ENCODE results near the gene MTMR11. TPM values are rescaled to one million over a fixed set of nuclear protein-coding genes. Genes with fewer than 3 reads are reported as not detected.

MTMR11 gene
- total RNA-seq, 2 experiments from 2014 or later, result 0.49 to 0.70 TPM

GRCh38 chr1:149933208-149933607, 3.5 kb downstream of the MTMR11 start:
- Histone ChIP-seq H3K4me1 (ENCODE audit: insufficient read depth, low read length) (peaks cover 14% of the 10 kb centered on the region), H3K36me3 (ENCODE audit: insufficient read depth, low read length) (no peaks in the 10 kb centered on the region), H3K4me3 (ENCODE audit: low read length) (no peak overlapping the region), H3K27ac (ENCODE audit: low read depth in 1 of 2, low read length in 2 of 2) (no peak overlapping the region), H3K9me3 (ENCODE audit: control insufficient read depth in 1 of 2, insufficient read depth in 1 of 2, low read length in 2 of 2) (no peaks in the 10 kb centered on the region), H3K27me3 (ENCODE audit: control insufficient read depth in 1 of 2, insufficient read depth in 2 of 2, low read length in 2 of 2) (no peaks in the 10 kb centered on the region)
- Mint-ChIP-seq H3K36me3 (ENCODE audit: low read depth) (peaks cover 3% of the 10 kb centered on the region), H3K27ac (no peak overlapping the region), H3K4me3 (no peak overlapping the region), H3K4me1 (ENCODE audit: low read depth) (peaks cover 23% of the 10 kb centered on the region), H3K27me3 (peaks cover 8% of the 10 kb centered on the region), H3K9me3 (no peaks in the 10 kb centered on the region)
- ChIA-PET CTCF (no interaction called here), POLR2A (interaction anchor here (3.4 kb wide), 1 partner anchor 46 kb away, joined by 13 read pairs; a partner anchor contains a TSS)
- DNase-seq, result no peak
- no peak for ATAC-seq (ENCODE audit: poor library complexity)
- intact Hi-C loops (cut with DNase I, micrococcal nuclease), result no loop called here
- no peak for TF ChIP-seq CTCF (IDR thresholded peaks at IDR 0.05)

DNA sequence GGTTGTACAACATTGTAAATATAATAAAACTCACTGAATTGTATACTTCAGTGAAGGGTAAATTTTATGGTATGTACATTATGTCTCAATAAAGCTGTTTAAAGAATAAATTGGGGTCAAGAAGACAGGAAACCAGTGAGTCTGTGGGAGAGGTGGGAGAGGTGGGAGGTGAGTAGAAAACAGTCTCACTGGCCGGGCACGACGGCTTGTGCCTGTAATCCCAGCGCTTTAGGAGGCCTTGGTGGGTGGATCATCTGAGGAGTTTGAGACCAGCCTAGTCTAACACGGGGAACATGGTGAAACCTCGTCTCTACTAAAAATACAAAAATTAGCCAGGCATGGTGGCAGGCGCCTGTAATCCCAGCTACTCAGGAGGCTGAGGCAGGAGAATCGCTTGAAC, 4.2 kb downstream of the MTMR11 start:
- TF ChIP-seq CTCF (IDR thresholded peaks at IDR 0.05), result no peak
- Mint-ChIP-seq H3K27ac (no peak overlapping the region), H3K36me3 (ENCODE audit: low read depth) (peaks cover 11% of the 10 kb centered on the region), H3K4me3 (no peak overlapping the region), H3K27me3 (peaks cover 8% of the 10 kb centered on the region), H3K9me3 (no peaks in the 10 kb centered on the region), H3K4me1 (ENCODE audit: low read depth) (peaks cover 25% of the 10 kb centered on the region)
- intact Hi-C loops (cut with DNase I, micrococcal nuclease), result no loop called here
- no peak for DNase-seq
- Histone ChIP-seq H3K36me3 (ENCODE audit: insufficient read depth, low read length) (no peaks in the 10 kb centered on the region), H3K9me3 (ENCODE audit: control insufficient read depth in 1 of 2, insufficient read depth in 1 of 2, low read length in 2 of 2) (no peaks in the 10 kb centered on the region), H3K4me1 (ENCODE audit: insufficient read depth, low read length) (peaks cover 11% of the 10 kb centered on the region), H3K27ac (ENCODE audit: low read depth in 1 of 2, low read length in 2 of 2) (no peak overlapping the region), H3K4me3 (ENCODE audit: low read length) (no peak overlapping the region), H3K27me3 (ENCODE audit: control insufficient read depth in 1 of 2, insufficient read depth in 2 of 2, low read length in 2 of 2) (no peaks in the 10 kb centered on the region)
- POLR2A ChIA-PET, result interaction anchor here (3.4 kb wide), 1 partner anchor 45 kb away, joined by 13 read pairs; a partner anchor contains a TSS
- CTCF ChIA-PET, result no interaction called here
- no peak for ATAC-seq (ENCODE audit: poor library complexity)

DNA sequence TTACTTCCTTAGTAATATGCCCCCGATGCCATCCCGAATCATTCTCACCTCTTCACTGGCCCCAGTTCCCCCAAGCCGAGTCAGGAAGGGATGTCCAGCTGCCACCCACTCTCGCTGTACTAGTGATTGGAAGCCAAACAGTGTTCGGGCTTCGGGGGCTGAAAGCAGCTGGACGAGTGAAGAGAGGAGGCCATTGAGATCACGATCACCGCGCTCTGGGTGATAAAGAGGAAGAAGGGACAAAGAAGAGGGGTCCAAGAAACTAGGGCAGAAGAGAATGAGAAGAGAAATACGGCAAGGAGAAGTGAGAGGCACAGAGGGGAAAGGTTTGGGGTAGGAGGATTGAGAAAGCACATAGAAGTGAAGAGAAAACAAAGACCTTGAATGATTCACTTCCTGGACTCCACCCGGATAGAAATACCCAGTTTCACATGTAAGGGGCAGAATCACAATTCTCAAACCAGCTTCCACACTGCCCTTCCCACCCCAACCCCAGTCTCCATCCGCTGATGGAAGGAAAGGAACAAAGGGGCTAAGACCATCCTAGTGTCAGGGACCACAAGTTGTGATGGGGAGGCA, 5.4 kb downstream of the MTMR11 start:
- Histone ChIP-seq H3K9me3 (ENCODE audit: control insufficient read depth in 1 of 2, insufficient read depth in 1 of 2, low read length in 2 of 2) (no peaks in the 10 kb centered on the region), H3K4me1 (ENCODE audit: insufficient read depth, low read length) (peaks cover 20% of the 10 kb centered on the region), H3K27ac (ENCODE audit: low read depth in 1 of 2, low read length in 2 of 2) (no peak overlapping the region), H3K27me3 (ENCODE audit: control insufficient read depth in 1 of 2, insufficient read depth in 2 of 2, low read length in 2 of 2) (no peaks in the 10 kb centered on the region), H3K36me3 (ENCODE audit: insufficient read depth, low read length) (peaks cover 5% of the 10 kb centered on the region), H3K4me3 (ENCODE audit: low read length) (no peak overlapping the region)
- no peak overlapping the region for H3K4me3 Mint-ChIP-seq
- no peak for ATAC-seq (ENCODE audit: poor library complexity)
- no peak overlapping the region for H3K27ac Mint-ChIP-seq
- peak in 2 of 14 experiments; percentile 38 to 42 for DNase-seq
- POLR2A ChIA-PET, result interaction anchor here (0.6 to 3.4 kb wide), 2 partner anchors 9 to 44 kb away, joined by 3 to 13 read pairs; a partner anchor contains a TSS
- H3K9me3 Mint-ChIP-seq, result no peaks in the 10 kb centered on the region
- no peak for TF ChIP-seq CTCF (IDR thresholded peaks at IDR 0.05)
- CTCF ChIA-PET, result no interaction called here
- H3K4me1 Mint-ChIP-seq (ENCODE audit: low read depth), result peaks cover 29% of the 10 kb centered on the region
- peaks cover 8% of the 10 kb centered on the region for H3K27me3 Mint-ChIP-seq
- intact Hi-C loops (cut with DNase I, micrococcal nuclease), result no loop called here
- H3K36me3 Mint-ChIP-seq (ENCODE audit: low read depth), result peaks cover 20% of the 10 kb centered on the region

Measured in CD4-positive, alpha-beta T cell (primary cell).